Hindlimb muscle (tissue), 1 donor: ENCODE data around the gene NR5A1. TPM values are rescaled to one million over a fixed set of nuclear protein-coding genes. Genes with fewer than 3 reads are reported as not detected.

ENCODE experiments used
- DNase-seq: peaks from one replicate; pipeline ENCODE4 v3.0.0-alpha.2; 2013
- polyA plus RNA-seq: library from polyadenylated mRNA; unstranded; fragments of 120-200 nt; gene quantifications from one replicate; pipeline ENCODE4 v1.2.1, GENCODE V29; 2013; ENCODE audit not compliant: insufficient read length

NR5A1 gene
- polyA plus RNA-seq, 1 donor, result not detected

GRCh38 chr9:124457079-124457886 is 49.9 kb downstream of the NR5A1 start:
- no peak for DNase-seq

GRCh38 chr9:124456341-124457078 is 50.7 kb downstream of the NR5A1 start:
- no peak for DNase-seq

GRCh38 chr9:124455820-124456219 is 51.4 kb downstream of the NR5A1 start:
- DNase-seq, result no peak

GRCh38 chr9:124454791-124455443 is 52.3 kb downstream of the NR5A1 start:
- no peak for DNase-seq

- no peak for DNase-seq
These were observed 52.9 kb downstream of the NR5A1 start for GRCh38 chr9:124454296-124454695.

GRCh38 chr9:124453586-124454191 is 53.5 kb downstream of the NR5A1 start:
- DNase-seq, result no peak

GRCh38 chr9:124452841-124453585 is 54.2 kb downstream of the NR5A1 start:
- DNase-seq, result no peak

- no peak for DNase-seq
These were observed 54.9 kb downstream of the NR5A1 start for GRCh38 chr9:124452326-124452725.

- no peak for DNase-seq
These were observed 56.1 kb downstream of the NR5A1 start for GRCh38 chr9:124450931-124451661.

GRCh38 chr9:124450241-124450924 is 56.8 kb downstream of the NR5A1 start, which contains the start of gene ADGRD2:
ADGRD2 (plus strand) TSS chr9:124450451; CDS start chr9:124451667, 1,216 bp downstream.
- DNase-seq, result no peak

GRCh38 chr9:124449381-124450151 is 57.6 kb downstream of the NR5A1 start:
- no peak for DNase-seq

- no peak for DNase-seq
These were observed 59.2 kb downstream of the NR5A1 start for GRCh38 chr9:124448019-124448418.

- DNase-seq, result no peak
These were observed 59.9 kb downstream of the NR5A1 start for GRCh38 chr9:124447297-124447661.

- DNase-seq, result no peak
These were observed 63.0 kb downstream of the NR5A1 start for GRCh38 chr9:124444166-124444565.

- no peak for DNase-seq
These were observed 63.6 kb downstream of the NR5A1 start for GRCh38 chr9:124443625-124444024.

- DNase-seq, result no peak
These were observed 64.4 kb downstream of the NR5A1 start for GRCh38 chr9:124442826-124443225.

GRCh38 chr9:124442379-124442778 is 64.8 kb downstream of the NR5A1 start:
- DNase-seq, result no peak

GRCh38 chr9:124441291-124441690 is 65.9 kb downstream of the NR5A1 start:
- no peak for DNase-seq

GRCh38 chr9:124440786-124441185 is 66.4 kb downstream of the NR5A1 start:
- DNase-seq, result no peak

GRCh38 chr9:124439686-124440243 is 67.4 kb downstream of the NR5A1 start:
- DNase-seq, result no peak
